ENCODE measurements around the gene PMIS2. TPM values are rescaled to one million over a fixed set of nuclear protein-coding genes. Genes with fewer than 3 reads are reported as not detected.

PMIS2 gene
- total RNA-seq, 4 donors from 2014 or later: not detected

DNA sequence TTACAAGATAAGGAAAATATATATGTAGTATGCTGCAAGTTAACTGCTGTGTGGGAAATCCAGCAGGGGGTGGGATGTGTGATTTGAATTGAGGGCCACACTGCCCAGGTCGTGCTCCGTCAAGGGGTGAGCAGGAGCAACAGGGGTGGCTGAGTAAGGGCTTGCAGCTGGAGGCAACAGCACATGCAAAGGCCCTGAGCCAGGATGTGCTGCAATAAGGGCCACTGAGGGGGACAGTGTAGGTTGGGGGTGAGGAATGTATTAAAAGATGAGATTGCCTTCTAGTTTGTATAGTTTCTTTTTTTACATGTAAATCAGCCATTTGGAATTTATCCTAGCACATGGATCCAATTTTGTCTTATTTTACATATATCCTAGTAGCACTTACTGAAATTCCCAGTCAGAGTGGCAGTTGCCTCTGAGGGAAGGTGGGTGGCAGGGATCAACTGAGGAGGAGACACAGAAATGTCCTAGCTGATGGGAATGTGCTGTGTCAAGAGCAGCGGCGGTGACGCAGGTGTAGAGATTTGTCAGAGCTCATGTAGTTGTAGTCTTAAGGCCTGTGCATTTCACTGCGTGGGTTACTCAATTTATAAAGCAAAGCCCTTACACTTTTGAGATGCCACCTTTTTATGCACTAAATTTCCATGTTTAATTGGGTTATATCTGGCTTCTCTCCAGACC lies 37.5 kb downstream of the PMIS2 start:
- Histone ChIP-seq H3K27ac (no peak overlapping the region), H3K27me3 (no peaks in the 10 kb centered on the region), H3K4me1 (peaks cover 8 to 11% of the 10 kb centered on the region in 2 donors), H3K9me3 (no peaks in the 10 kb centered on the region), H3K36me3 (no peaks in the 10 kb centered on the region), H3K4me3 (no peak overlapping the region)
- no peak for ATAC-seq
- intact Hi-C loops (cut with DNase I; ENCODE audit: low total_unique reads): loop anchor here (10.0 kb wide), 1 partner anchor 311 kb away; the partner anchor contains the start of gene LRFN3
- TF ChIP-seq, protein P1, sequence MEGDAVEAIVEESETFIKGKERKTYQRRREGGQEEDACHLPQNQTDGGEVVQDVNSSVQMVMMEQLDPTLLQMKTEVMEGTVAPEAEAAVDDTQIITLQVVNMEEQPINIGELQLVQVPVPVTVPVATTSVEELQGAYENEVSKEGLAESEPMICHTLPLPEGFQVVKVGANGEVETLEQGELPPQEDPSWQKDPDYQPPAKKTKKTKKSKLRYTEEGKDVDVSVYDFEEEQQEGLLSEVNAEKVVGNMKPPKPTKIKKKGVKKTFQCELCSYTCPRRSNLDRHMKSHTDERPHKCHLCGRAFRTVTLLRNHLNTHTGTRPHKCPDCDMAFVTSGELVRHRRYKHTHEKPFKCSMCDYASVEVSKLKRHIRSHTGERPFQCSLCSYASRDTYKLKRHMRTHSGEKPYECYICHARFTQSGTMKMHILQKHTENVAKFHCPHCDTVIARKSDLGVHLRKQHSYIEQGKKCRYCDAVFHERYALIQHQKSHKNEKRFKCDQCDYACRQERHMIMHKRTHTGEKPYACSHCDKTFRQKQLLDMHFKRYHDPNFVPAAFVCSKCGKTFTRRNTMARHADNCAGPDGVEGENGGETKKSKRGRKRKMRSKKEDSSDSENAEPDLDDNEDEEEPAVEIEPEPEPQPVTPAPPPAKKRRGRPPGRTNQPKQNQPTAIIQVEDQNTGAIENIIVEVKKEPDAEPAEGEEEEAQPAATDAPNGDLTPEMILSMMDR (IDR thresholded peaks at IDR 0.05 in 4 of 5, conservative IDR thresholded peaks at IDR 0.05 in 1 of 5): no peak
- TF ChIP-seq POLR2A (IDR thresholded peaks at IDR 0.05): no peak
- in situ Hi-C loops (cut with MboI; ENCODE audit: low sequenced_read_pairs in 4 of 4): no loop called here
- no peak for DNase-seq

DNA sequence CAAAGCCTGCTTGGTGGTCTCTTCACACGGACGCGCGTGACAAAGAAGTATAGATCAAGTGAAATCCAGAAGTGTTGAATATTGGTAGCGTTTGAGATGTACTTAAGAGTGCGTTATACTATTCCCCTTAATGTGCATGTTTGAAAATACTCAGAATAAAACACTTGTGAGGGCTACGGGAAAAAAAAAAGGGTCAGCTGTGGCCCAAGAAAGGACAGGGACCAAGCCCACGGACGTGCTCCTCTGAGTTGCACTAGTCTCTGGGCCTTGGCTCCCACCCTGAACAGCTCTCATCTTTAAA lies 42.2 kb downstream of the PMIS2 start:
- peak overlapping the region; percentile 89 to 95 (median 94) for H3K27ac ChIP-seq
- H3K4me3 ChIP-seq: peak overlapping the region; percentile 68 to 100 (median 96)
- DNase-seq (no peak), ATAC-seq (no peak)
- in situ Hi-C loops (cut with MboI; ENCODE audit: low sequenced_read_pairs in 4 of 4): no loop called here
- no peaks in the 10 kb centered on the region for H3K27me3 ChIP-seq
- H3K4me1 ChIP-seq: peaks cover 8 to 23% of the 10 kb centered on the region in 2 donors
- TF ChIP-seq, protein P1 (IDR thresholded peaks at IDR 0.05 in 4 of 5, conservative IDR thresholded peaks at IDR 0.05 in 1 of 5): no peak
- TF ChIP-seq POLR2A (IDR thresholded peaks at IDR 0.05): no peak
- peaks cover 0 to 31% of the 10 kb centered on the region in 2 donors for H3K36me3 ChIP-seq
- intact Hi-C loops (cut with DNase I; ENCODE audit: low total_unique reads): loop anchor here (1.0 to 10.0 kb wide), 5 partner anchors 16 to 307 kb away; partner anchors contain the start of genes COX6B1, HAUS5, LRFN3 and TMEM147
- no peaks in the 10 kb centered on the region for H3K9me3 ChIP-seq

- ATAC-seq (peak; percentile 99 to 100), DNase-seq (peak; percentile 97 to 98)
- peaks cover 0 to 36% of the 10 kb centered on the region in 2 donors for H3K36me3 ChIP-seq
- in situ Hi-C loops (cut with MboI; ENCODE audit: low sequenced_read_pairs in 4 of 4) (no loop called here), intact Hi-C loops (cut with DNase I; ENCODE audit: low total_unique reads) (loop anchor here (1.0 to 10.0 kb wide), 6 partner anchors 16 to 306 kb away; partner anchors contain the start of genes COX6B1, HAUS5, LRFN3 and TMEM147)
- peaks cover 8 to 23% of the 10 kb centered on the region in 2 donors for H3K4me1 ChIP-seq
- H3K27ac ChIP-seq: peak within 1 kb of the TSS; percentile 89 to 95 (median 94)
- H3K9me3 ChIP-seq: no peaks in the 10 kb centered on the region
- H3K27me3 ChIP-seq: no peaks in the 10 kb centered on the region
- peak within 1 kb of the TSS; percentile 68 to 100 (median 96) for H3K4me3 ChIP-seq
- peak; percentile 71 for TF ChIP-seq POLR2A (IDR thresholded peaks at IDR 0.05)
- TF ChIP-seq, protein P1 (IDR thresholded peaks at IDR 0.05 in 4 of 5, conservative IDR thresholded peaks at IDR 0.05 in 1 of 5): peak in 2 of 5 experiments; percentile 51 to 67
These were observed 42.8 kb downstream of the PMIS2 start, which contains the start of gene RBM42 for GRCh38 chr19:35628565-35629331. Gene RBM42 (plus strand): TSS chr19:35629036. CDS start chr19:35629154, 118 bp downstream.

DNA sequence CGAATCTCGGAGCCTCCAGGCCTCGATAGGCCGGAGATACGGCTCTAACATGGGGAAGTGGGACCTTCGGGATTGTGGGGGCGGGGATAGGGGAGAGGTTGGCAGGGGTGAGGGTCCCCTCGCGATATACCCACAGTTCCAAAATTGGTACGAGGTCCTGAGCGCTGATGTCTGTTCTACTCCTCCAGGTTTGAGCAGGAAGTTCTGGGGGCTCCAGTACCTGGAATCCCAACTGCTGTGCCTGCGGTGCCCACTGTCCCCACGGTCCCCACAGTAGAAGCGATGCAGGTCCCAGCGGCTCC lies 43.3 kb downstream of the PMIS2 start:
- TF ChIP-seq POLR2A (IDR thresholded peaks at IDR 0.05): no peak
- TF ChIP-seq, protein P1 (IDR thresholded peaks at IDR 0.05 in 4 of 5, conservative IDR thresholded peaks at IDR 0.05 in 1 of 5): no peak
- intact Hi-C loops (cut with DNase I; ENCODE audit: low total_unique reads): loop anchor here (1.0 to 10.0 kb wide), 2 partner anchors 15 to 306 kb away; partner anchors contain the start of gene LRFN3
- H3K27ac ChIP-seq: peak overlapping the region; percentile 89 to 95 (median 94)
- peaks cover 8 to 23% of the 10 kb centered on the region in 2 donors for H3K4me1 ChIP-seq
- H3K4me3 ChIP-seq: peak overlapping the region; percentile 68 to 100 (median 96)
- H3K36me3 ChIP-seq: peaks cover 0 to 42% of the 10 kb centered on the region in 2 donors
- ATAC-seq (no peak), DNase-seq (no peak)
- in situ Hi-C loops (cut with MboI; ENCODE audit: low sequenced_read_pairs in 4 of 4): no loop called here
- no peaks in the 10 kb centered on the region for H3K9me3 ChIP-seq
- H3K27me3 ChIP-seq: no peaks in the 10 kb centered on the region
